Astrocyte of the cerebellum (primary cell): ENCODE measurements around the gene TARS2.

Experiments used
- DNase-seq: peaks from one replicate; pipeline ENCODE4 v3.0.0-alpha.2; 2011; ENCODE audit warnings: low read depth
- H3K4me3 ChIP-seq: 2 replicates; pipeline ENCODE4 v1.5.1; 2011; ENCODE audit warnings: mild to moderate bottlenecking, low read depth, low read length, moderate library complexity
- in situ Hi-C: cut with HindIII; loops from 2 replicates; pipeline ENCODE4 v1.10.0; 2017; ENCODE audit warnings: low sequenced_read_pairs
- TF ChIP-seq, protein P1 (sequence below): IDR thresholded peaks from 2 replicates; pipeline ENCODE4 v1.5.1; 2012; ENCODE audit warnings: low read length, low read depth, moderate library complexity, mild to moderate bottlenecking; ENCODE audit errors: missing control alignments

Gene TARS2

DNA sequence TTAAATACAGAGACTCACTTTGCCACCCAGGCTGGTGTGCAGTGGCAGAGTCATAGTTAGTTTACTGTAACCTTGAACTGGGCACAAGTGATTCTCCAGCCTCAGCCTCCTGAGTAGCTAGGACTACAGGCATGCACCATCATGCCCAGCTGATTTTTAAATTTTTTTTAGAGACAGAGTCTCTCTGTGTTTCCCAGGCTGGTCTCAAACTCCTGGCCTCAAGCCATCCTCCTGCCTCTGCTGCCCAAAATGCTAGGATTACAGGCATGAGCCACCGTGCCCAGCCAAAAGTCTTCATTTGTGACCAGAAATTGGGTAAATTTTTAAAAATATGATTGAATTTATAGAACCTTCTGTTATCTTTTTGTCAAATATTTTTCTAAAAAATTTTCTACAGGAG, 17.9 kb upstream of the TARS2 start:
- TF ChIP-seq, protein P1, sequence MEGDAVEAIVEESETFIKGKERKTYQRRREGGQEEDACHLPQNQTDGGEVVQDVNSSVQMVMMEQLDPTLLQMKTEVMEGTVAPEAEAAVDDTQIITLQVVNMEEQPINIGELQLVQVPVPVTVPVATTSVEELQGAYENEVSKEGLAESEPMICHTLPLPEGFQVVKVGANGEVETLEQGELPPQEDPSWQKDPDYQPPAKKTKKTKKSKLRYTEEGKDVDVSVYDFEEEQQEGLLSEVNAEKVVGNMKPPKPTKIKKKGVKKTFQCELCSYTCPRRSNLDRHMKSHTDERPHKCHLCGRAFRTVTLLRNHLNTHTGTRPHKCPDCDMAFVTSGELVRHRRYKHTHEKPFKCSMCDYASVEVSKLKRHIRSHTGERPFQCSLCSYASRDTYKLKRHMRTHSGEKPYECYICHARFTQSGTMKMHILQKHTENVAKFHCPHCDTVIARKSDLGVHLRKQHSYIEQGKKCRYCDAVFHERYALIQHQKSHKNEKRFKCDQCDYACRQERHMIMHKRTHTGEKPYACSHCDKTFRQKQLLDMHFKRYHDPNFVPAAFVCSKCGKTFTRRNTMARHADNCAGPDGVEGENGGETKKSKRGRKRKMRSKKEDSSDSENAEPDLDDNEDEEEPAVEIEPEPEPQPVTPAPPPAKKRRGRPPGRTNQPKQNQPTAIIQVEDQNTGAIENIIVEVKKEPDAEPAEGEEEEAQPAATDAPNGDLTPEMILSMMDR: no peak
- DNase-seq: no peak
- in situ Hi-C loops: no loop called here
- H3K4me3 ChIP-seq: no peak overlapping the region

- DNase-seq: no peak
- in situ Hi-C loops: no loop called here
Observed at GRCh38 chr1:150472601-150473200, 14.5 kb upstream of the TARS2 start.

GRCh38 chr1:150473659-150474058, 13.6 kb upstream of the TARS2 start:
- TF ChIP-seq, protein P1: no peak
- no peak for DNase-seq
- no peak overlapping the region for H3K4me3 ChIP-seq
- in situ Hi-C loops: no loop called here

More at GRCh38 chr1:150472601-150473200, 14.5 kb upstream of the TARS2 start:
- TF ChIP-seq, protein P1: no peak
- no peak overlapping the region for H3K4me3 ChIP-seq

- DNase-seq: no peak
- TF ChIP-seq, protein P1: no peak
- in situ Hi-C loops: no loop called here
- no peak overlapping the region for H3K4me3 ChIP-seq
Observed at GRCh38 chr1:150474869-150475268, 12.3 kb upstream of the TARS2 start.

- no peak overlapping the region for H3K4me3 ChIP-seq
- no peak for DNase-seq
- in situ Hi-C loops: no loop called here
- TF ChIP-seq, protein P1: no peak
Observed at GRCh38 chr1:150476754-150477153, 10.5 kb upstream of the TARS2 start.

DNA sequence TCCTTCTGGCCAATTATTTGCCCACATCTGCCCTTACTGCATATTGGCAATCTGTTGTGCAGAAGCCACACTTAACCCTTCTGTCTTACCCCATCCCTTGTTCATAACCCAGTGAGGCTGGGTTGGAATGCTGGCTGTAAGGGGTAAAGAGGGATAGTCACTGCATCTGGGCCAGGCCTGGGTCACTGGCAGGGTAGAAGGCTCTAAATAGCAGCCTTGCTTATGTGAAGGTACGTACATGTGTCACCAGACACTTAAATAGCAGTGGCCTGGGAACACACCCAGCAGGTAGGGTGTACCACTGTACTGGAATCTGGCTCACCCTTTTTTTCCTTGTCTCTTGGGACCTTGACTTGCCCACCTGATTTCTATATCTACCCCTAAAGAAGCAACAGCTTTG, 9.9 kb upstream of the TARS2 start:
- in situ Hi-C loops: no loop called here
- H3K4me3 ChIP-seq: no peak overlapping the region
- no peak for DNase-seq
- TF ChIP-seq, protein P1: no peak
